ENCODE data around the gene PNPLA6. TPM values are rescaled to one million over a fixed set of nuclear protein-coding genes. Genes with fewer than 3 reads are reported as not detected.

Gene PNPLA6
- total RNA-seq, 3 donors from 2014 or later (not counting 1 experiment from before 2014, with no cell fraction given): 118 to 190 (median 125) TPM

DNA sequence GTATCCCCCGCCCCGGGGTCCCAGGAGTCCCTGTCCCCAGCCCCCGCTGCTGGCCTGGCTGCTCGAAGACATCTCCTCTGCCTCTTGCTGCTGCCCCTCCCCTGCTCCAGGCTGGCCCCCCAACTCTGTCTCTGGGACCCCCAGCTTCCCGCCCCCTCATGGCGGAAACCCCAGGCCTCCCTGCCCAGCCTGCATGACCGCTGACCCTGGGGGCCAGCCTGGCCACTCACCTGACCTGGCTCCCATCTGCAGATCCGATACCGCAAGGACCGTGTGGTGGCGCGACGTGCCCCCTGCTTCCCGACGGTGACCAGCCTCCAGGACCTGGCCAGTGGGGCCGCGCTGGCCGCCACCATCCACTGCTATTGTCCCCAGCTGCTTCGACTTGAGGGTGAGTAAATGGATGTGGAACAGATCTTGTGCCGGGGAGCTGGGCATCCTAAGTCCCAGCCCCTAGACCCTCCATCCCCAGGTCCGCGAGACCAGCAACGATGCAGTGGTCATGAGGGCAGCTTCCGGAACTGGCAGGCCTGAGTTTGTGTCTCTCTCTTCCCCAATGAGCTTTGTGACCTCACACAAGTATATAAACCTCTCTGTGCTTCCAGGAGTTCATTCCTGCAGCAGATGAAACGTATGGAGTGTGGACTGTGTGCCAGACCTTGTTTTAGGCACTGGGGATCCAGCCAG, 72.5 kb downstream of the PNPLA6 start:
- DNase-seq (no peak), ATAC-seq (no peak)
- Mint-ChIP-seq H3K27me3 (ENCODE audit: low read depth in 2 of 2) (peaks cover 0 to 12% of the 10 kb centered on the region in 2 donors), H3K4me1 (peaks cover 0 to 8% of the 10 kb centered on the region in 2 donors), H3K9me3 (peaks cover 0 to 3% of the 10 kb centered on the region in 2 donors), H3K4me3 (no peak overlapping the region), H3K36me3 (no peaks in the 10 kb centered on the region), H3K27ac (no peak overlapping the region)
- TF ChIP-seq, protein P1, sequence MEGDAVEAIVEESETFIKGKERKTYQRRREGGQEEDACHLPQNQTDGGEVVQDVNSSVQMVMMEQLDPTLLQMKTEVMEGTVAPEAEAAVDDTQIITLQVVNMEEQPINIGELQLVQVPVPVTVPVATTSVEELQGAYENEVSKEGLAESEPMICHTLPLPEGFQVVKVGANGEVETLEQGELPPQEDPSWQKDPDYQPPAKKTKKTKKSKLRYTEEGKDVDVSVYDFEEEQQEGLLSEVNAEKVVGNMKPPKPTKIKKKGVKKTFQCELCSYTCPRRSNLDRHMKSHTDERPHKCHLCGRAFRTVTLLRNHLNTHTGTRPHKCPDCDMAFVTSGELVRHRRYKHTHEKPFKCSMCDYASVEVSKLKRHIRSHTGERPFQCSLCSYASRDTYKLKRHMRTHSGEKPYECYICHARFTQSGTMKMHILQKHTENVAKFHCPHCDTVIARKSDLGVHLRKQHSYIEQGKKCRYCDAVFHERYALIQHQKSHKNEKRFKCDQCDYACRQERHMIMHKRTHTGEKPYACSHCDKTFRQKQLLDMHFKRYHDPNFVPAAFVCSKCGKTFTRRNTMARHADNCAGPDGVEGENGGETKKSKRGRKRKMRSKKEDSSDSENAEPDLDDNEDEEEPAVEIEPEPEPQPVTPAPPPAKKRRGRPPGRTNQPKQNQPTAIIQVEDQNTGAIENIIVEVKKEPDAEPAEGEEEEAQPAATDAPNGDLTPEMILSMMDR (IDR thresholded peaks at IDR 0.05): no peak
- H3K36me3 ChIP-seq (ENCODE audit: control insufficient read depth, insufficient read depth, low read length): no peaks in the 10 kb centered on the region
- no peak overlapping the region for H3K27ac ChIP-seq (ENCODE audit: low read length)
- H3K4me3 ChIP-seq (ENCODE audit: low read length): no peak overlapping the region
- H3K4me1 ChIP-seq (ENCODE audit: control insufficient read depth, insufficient read depth, low read length): no peaks in the 10 kb centered on the region
- 92% methylated on average over 20 of the region's 25 CpGs for WGBS (ENCODE audit: insufficient coverage)
- peaks cover 4% of the 10 kb centered on the region for H3K9me3 ChIP-seq (ENCODE audit: control insufficient read depth, insufficient read depth, low read length)
- intact Hi-C loops (cut with micrococcal nuclease): no loop called here
- H3K27me3 ChIP-seq (ENCODE audit: control insufficient read depth, insufficient read depth, low read length): no peaks in the 10 kb centered on the region

GRCh38 chr19:7610491-7611240, 75.1 kb downstream of the PNPLA6 start:
- H3K9me3 ChIP-seq (ENCODE audit: control insufficient read depth, insufficient read depth, low read length): peaks cover 2% of the 10 kb centered on the region
- H3K36me3 ChIP-seq (ENCODE audit: control insufficient read depth, insufficient read depth, low read length): no peaks in the 10 kb centered on the region
- intact Hi-C loops (cut with micrococcal nuclease): no loop called here
- DNase-seq: no peak
- H3K4me1 Mint-ChIP-seq: peaks cover 0 to 3% of the 10 kb centered on the region in 2 donors
- H3K27ac Mint-ChIP-seq: no peak overlapping the region
- TF ChIP-seq, protein P1 (IDR thresholded peaks at IDR 0.05): no peak
- H3K4me3 ChIP-seq (ENCODE audit: low read length): no peak overlapping the region
- H3K4me1 ChIP-seq (ENCODE audit: control insufficient read depth, insufficient read depth, low read length): no peaks in the 10 kb centered on the region
- no peak overlapping the region for H3K4me3 Mint-ChIP-seq
- no peaks in the 10 kb centered on the region for H3K27me3 ChIP-seq (ENCODE audit: control insufficient read depth, insufficient read depth, low read length)
- 86% methylated on average over 29 of the region's 31 CpGs for WGBS (ENCODE audit: insufficient coverage)
- peaks cover 0 to under 1% of the 10 kb centered on the region in 2 donors for H3K9me3 Mint-ChIP-seq
- H3K36me3 Mint-ChIP-seq: no peaks in the 10 kb centered on the region
- H3K27me3 Mint-ChIP-seq (ENCODE audit: low read depth in 2 of 2): peaks cover 0 to 3% of the 10 kb centered on the region in 2 donors
- H3K27ac ChIP-seq (ENCODE audit: low read length): no peak overlapping the region
- no peak for ATAC-seq

Other genes with a start within 250 kb of the PNPLA6 start
- 1 to 10 TPM in 2 of 3 donors, under 1 TPM in 1; 0.50 to 4.9 (median 2.0) TPM for gene INSR, start 241.3 kb upstream of the PNPLA6 start, total RNA-seq
- gene ARHGEF18, start 186.8 kb upstream of the PNPLA6 start, total RNA-seq: 10 to 100 TPM; 53.6 to 61.5 (median 54.1) TPM
- gene PEX11G, start 46.7 kb upstream of the PNPLA6 start, total RNA-seq: 1 to 10 TPM in 1 of 3 donors, under 1 TPM in 1, not detected in 1; 0.33 to 1.5 TPM
- 10 to 100 TPM in 2 of 3 donors, 1 to 10 TPM in 1; 9.8 to 11.6 (median 10.9) TPM for gene ZNF358, start 19.6 kb upstream of the PNPLA6 start, total RNA-seq
- gene MCOLN1, start 13.1 kb upstream of the PNPLA6 start, total RNA-seq: 10 to 100 TPM; 22.9 to 37.6 (median 27.8) TPM
- gene CAMSAP3, start 60.1 kb downstream of the PNPLA6 start, total RNA-seq: under 1 TPM in 2 of 3 donors, not detected in 1; 0.24 to 0.34 TPM
- 10 to 100 TPM; 60.2 to 70.8 (median 67.7) TPM for gene XAB2, start 93.8 kb downstream of the PNPLA6 start, total RNA-seq
- 100 to 1,000 TPM in 2 of 3 donors, 10 to 100 TPM in 1; 92.0 to 139 (median 106) TPM for gene PET100, start 94.1 kb downstream of the PNPLA6 start, total RNA-seq
- gene PCP2, start 98.0 kb downstream of the PNPLA6 start, total RNA-seq: 1 to 10 TPM; 5.4 to 8.4 (median 7.7) TPM
- 100 to 1,000 TPM; 366 to 409 (median 384) TPM for gene STXBP2, start 101.4 kb downstream of the PNPLA6 start, total RNA-seq
- 1 to 10 TPM in 1 of 3 donors, not detected in 2; 3.8 TPM for gene RETN, start 133.3 kb downstream of the PNPLA6 start, total RNA-seq
- gene MCEMP1, start 141.4 kb downstream of the PNPLA6 start, total RNA-seq: 1 to 10 TPM in 2 of 3 donors, under 1 TPM in 1; 0.59 to 4.8 (median 1.8) TPM
- gene TRAPPC5, start 145.1 kb downstream of the PNPLA6 start, total RNA-seq: 10 to 100 TPM; 53.8 to 58.8 (median 54.2) TPM
- 1 to 10 TPM in 2 of 3 donors, under 1 TPM in 1; 0.52 to 1.2 (median 1.0) TPM for gene FCER2, start 166.4 kb downstream of the PNPLA6 start, total RNA-seq
- not detected for gene CLEC4G, start 196.4 kb downstream of the PNPLA6 start, total RNA-seq
- under 1 TPM in 1 of 3 donors, not detected in 2; 0.10 TPM for gene CD209, start 211.8 kb downstream of the PNPLA6 start, total RNA-seq
- gene CLEC4M, start 227.5 kb downstream of the PNPLA6 start, total RNA-seq: not detected